HG03520 (cell line): ENCODE results near the gene PLXNA2.

Source experiments
- ATAC-seq: cut with Tn5 transposase; IDR thresholded peaks from one replicate; pipeline ENCODE4 v1.9.1; 2021; ENCODE audit warnings: mild to moderate bottlenecking, moderate library complexity; ENCODE audit not compliant: unreplicated experiment

PLXNA2 gene

DNA sequence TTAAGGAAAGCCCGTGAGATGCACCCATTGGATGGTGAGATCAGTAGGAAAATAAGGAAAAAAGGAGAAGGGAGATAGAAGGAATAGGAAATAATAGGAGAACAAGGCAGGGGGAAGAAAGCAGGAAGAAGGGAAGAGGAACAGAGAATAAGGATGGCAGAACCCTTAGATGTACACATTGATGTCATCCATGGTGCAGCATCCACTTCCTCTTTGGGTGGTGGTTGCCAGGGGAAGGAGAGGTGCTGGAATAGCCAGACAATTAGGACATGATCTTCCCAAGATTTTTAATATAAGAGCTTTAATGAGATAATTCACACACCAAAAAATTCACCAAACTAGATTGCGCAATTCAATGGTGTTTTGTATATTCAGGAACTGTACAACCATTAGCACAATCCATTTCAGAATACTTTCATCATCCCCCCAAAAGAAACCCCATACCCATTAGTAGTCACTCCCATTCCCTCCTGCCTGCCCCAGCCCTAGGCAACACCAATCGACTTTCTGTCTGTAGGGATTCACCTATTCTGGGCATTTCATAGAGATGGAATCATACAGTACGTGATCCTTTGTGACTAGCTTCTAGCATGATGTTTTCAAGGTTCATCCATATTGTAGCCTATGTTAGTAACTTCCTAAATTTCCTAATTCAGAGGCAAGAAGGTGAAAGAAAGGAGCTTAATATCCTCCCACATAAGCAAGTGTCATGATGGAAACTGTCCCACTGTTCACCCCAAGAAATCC is 121.4 kb downstream of the PLXNA2 start:
- no peak for ATAC-seq

DNA sequence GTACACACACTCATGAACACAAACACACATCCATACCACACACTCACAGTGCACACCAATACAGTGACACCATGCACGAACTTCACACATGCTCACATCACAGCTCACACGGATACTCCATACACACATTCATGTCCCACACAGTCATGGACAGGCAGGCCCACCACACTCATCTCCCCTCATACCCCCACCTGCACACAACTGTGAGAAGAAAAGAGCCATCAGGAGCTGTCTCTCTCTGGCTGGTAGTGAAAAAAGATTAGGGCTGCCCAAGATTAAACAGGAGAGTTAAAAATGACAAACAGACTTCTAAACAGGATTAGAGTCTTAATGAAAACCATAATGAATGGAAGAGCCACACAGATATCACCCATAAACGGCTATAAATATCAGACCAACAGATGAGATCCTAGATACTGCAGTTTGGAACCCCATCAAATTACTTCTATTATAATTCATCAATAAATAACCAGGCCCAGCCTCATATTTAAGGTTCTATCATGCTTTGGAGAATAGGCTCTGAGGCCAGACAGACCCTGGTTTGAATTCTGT is 122.3 kb downstream of the PLXNA2 start:
- no peak for ATAC-seq

DNA sequence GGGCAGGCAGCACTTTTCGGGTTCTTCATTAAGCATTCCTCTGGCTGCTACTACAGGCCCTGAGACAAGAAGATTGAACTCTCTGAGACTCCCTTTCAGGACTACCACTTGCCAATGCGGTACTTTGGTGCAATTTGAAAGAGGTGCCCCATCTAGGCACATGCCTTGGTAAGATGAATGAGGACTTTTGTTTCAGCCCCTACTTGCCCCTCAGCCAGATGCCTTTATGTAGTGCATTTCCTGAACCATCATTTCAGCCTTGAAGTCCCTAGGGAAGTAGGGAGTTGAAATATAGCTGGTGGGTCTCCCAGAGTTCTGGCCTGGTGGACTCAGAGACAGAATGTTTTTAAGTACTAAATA is 123.8 kb downstream of the PLXNA2 start:
- ATAC-seq = no peak

DNA sequence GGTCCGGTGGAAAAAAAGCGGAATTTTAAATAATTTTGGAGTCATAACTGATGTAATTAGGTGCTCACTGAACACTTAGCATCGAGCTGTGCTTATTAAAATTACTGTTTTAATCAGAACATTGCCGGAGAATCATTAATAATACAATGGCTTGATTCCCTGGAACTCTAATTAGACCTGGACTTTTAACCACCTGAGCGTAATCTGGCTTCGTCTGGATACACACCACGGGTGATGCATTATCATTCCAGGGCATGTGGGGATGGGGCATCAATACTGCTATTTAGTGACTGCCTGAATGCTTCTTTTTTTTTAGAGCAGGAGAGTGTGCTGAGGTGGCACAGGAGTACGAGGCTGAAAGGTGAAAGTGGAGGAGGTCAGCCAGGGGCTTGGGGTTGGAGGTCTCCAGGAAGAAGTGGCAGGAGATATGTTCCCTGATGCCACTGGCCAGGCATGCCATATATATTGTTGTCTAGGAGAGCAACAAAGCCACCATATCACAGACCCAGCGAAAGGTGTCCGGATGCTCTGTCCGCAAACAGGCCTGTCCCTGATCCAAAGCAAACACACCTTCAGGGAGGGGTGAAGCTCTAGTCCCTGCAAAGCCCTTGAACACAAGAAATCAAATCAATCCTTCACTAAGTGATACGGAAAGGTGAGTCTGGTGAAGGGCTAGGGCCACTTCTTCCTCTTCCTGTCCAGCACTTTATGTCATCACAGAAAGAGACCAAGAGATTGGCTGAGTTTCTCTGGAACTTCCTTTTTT is 125.2 kb downstream of the PLXNA2 start:
- ATAC-seq = no peak

DNA sequence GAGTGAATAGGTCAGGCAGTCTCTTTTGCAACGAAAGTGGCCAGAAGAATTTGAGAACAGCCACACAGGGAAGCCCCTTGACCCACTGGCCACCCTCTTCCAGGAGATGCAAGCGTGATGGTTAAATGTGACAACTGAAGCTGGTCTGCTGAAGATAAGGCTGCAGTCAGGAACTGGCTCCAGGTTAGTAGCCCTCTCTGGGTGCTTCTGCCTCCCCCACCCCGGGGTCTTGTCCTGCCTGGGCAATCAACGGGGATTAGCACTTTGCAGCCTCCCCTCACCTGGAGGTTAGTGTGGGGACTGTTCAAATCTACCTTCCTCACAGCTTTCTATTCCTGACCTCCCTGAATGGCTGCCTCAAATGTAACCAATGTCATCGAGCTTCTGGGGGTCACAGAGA is 125.9 kb downstream of the PLXNA2 start:
- ATAC-seq = no peak

DNA sequence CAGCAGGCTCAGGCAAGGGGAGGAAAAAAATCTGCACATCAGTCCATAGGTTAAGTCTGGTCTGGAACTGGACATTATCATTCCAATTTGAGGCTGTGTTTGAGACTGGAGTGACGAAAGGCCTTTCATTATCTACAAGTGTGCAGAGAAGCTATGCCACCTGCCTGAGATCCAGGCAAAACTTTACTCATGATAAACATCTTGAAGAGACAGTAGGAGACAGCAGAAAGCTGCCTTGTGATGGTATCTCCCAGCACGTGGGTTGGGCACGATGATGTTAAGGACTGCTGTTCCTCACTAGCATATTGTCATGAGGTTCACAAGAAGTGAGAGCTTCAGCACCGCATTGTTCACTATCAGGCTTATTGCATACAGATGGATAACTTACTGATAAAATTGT is 126.4 kb downstream of the PLXNA2 start:
- ATAC-seq = no peak

DNA sequence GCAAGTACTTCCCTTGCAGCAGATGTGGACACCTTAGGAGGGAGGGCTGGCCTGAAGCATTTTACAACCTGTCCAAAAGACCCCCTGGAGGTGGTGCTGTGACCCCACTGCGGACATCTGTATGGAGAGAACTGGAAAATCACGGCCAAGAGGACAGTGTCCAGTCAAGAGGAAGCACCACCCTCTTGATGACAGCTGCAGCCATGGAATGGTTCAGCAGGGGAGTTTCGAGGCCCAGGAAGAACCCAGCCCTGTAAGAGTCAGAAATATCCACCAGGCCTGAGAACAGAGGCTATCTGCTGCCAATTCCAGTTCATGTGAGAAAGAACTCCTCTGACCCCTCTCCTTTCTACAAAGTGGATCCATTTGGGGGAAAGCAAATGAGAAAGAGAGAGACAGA is 126.8 kb downstream of the PLXNA2 start:
- ATAC-seq = no peak

DNA sequence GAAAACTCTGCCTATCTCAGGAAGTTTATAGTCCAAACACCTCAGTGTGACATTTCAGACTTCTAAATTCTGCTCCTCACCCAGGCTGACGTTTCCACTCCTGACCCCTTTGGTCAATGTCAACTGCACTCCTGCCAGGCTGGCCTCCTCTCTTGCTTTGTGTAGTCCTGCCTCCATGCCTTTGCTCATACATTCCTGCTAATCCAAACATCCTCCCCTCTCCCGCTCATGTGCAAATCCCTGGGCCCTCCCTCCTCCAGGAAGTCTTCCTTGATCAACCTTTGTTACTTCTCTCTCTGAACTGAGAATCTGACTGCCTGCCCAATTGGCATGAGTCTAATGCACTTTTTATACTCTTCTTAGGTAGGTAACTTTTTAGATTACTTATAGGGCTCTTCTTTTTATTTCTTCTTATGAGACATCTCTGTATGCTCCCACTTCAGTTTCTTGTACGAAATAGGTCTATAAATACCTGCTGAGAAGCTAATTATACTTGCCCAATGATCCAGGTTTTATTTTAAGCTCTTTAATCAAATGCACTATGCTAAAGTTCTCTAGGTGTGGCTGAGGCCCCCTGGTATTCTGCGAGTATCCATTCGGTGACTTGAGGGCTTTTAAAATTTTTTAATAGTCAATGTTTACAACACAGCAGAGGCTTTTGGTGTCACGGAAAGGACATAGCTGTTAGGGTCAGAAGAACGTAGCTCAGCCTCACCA is 128.1 kb downstream of the PLXNA2 start:
- ATAC-seq = no peak

DNA sequence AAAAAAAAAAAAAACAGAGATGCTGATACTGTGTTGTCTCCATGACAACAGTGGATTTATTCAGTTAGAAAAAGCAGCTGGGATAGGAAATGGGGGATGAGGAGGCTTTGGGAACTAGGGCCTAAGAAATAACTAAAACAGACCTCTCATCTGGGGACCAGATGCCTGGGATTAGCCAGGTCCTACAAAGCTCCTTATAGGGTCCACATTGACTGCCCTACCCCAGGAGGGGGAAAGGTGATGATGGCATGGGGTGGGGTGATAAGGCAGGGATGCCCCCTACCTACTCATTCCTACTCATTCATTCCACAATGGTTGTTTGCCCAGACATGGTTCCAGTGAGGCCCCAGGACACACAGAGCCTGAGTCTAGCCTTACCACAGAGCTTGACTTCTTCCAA is 131.2 kb downstream of the PLXNA2 start:
- ATAC-seq = no peak

DNA sequence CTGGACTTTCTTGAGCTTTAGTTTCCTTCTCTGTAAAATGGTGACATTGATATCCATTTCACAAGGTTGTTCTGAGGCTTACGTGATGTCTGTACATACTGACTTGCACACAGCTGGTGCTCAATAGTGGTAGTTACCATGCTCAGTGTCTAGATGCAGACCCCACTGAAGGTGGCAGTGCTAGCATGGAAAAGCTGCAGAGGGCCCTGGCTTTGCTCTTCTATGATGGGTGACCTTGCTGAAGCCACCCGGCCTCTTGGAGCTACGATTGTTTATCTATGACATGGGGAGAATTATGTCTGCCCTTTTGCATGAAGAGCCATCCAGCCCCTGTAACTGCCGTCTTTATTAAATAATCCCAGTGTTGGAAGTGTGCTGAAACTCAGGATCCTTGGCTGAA is 131.8 kb downstream of the PLXNA2 start:
- no peak for ATAC-seq

DNA sequence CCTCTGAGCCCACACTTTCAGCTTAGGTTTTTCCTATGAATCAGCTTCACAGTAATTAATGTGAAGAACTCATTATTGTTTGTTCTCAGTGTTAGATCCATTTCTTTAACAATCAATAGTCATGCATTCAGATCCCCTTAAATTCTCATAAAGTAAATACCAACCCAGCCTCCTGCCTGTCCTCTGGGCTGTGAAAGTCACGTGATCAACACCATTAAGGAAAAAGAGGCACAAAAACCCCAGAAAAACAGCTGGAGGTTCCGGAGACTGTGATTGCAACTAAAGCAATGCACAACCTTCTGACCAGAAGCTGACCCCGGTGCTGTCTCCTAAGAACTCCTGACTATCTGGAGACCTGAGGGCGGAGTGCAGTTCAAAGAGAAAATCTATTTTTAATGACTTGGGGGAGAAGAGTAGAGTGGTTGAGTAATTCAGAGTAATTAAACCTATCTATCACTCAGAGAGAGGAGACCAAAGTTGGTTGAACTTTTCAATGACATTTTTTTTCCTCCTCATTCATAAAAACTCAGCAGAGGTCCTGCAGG is 132.5 kb downstream of the PLXNA2 start:
- ATAC-seq = no peak

DNA sequence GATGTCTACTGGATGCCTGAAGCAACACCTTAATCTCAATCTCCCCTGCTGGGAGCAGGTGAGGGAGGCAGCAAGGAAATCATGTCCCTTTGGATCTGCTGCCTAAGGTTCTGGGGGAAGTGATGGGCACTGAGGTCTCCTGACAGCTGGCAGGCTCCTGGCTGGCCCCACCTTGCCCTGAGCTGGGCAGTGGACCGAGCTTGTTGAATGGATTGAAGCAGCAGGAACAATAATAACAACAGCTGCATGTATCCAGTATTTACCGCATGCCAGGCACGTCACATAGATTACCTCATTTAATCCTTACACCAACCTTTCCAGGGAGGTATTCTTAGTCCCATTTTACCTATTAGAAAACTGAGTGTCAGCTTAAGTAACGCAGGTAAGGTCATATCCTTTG is 133.9 kb downstream of the PLXNA2 start:
- no peak for ATAC-seq

DNA sequence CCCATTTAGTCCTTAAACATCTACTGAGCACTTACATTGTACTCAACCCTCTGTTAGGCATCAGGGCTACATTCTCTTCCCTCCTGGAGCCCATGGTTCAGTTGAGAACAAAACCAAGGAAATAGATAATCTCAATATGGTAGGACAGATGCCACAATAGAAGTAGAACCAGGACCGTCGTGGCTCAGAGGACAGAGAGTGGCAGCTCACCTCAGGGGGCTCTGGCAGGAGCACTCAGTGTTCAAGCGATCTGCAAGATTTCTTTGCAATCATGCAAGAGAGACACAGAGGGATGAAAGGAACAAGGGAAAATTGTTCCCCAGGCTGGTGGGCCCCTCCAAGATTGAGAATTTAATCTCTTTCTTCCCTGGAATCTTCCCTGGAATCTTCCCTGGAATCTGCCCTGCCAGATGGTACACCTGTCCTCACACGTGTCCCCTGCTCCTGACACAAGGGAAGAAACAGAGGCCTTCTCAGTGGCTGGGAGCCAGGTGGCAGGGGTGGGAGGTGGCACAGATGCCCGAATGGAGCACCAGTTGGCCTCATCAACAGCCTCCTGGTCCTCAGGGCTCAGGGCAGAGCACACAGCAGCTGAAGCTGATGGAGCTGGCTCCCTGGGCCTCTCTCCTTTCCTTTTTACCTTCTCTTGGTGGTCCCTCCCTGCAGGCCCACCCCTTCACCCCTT is 135.4 kb downstream of the PLXNA2 start:
- ATAC-seq = no peak

DNA sequence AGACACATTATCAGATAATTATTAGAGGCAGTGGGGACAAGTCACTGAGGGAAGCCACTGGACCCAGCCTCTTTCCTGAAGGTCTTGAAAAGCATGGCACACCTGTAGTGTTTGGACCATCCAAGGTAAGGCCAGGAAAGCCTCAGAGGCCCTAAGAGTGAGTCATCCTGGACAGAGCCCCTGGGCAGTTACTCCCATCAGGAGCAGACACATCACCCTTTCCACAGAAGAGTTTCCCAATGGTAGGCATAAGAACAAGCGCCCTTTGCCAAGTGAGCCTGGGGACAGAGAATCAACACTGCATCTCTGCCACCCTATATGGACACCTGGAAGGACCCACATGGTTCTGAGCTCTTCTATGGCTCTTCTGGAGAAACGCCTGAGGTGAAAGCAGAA is 136.0 kb downstream of the PLXNA2 start:
- no peak for ATAC-seq

DNA sequence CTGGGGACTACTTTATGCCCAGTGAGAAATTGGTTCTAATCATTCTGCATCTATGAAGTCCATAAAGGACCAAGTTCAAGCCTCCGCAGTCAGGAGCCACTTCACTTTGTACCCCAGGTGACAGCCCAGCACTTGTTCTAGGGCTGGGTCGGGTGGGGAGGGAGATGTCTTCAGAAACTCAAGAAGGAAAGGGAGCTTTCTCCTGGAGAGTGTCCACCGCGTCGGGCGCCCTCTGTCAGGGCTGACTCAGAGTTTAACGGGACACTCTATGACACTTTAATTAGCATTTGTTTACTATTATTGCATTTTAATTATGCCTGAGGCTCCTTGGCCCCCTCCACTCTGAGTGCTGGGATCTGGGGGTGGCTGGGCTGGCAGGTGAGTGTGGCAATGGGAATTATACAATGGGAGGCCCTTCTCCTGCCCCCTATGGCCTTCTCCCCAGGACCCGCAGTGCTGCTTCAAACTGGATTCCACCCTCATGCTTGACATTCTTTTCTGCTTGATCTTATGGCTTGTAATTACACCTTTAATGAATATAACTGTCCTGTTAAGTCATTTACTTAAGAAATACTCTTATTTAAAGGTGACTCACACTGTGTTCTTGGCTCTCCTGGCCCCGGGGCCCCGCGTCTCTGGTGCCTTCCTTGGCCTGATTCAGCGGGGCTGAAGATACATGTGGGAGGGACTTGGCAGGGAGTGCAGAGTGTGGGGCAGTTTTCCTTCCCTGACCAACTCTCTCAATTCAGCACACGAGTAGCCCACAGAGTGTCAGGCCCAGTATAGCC is 136.6 kb downstream of the PLXNA2 start:
- no peak for ATAC-seq

DNA sequence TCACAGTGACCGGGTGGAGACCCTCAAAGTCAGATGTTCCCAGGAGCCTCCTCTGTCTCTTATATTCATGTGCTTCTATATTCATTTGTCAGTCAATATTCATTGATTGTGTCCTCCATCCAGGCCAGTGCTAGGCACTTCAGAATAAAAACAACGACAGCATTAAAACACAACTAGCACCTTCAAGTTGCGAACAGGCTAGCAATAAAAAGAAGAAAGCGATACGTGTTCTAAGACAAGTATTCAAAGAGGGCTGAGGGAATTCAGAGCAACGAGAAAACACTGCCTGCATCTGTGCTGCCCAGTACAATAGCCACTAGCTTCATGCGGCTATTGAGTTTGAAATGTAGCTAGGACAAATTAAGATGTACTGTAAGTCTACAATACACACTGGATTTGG is 138.0 kb downstream of the PLXNA2 start:
- no peak for ATAC-seq

DNA sequence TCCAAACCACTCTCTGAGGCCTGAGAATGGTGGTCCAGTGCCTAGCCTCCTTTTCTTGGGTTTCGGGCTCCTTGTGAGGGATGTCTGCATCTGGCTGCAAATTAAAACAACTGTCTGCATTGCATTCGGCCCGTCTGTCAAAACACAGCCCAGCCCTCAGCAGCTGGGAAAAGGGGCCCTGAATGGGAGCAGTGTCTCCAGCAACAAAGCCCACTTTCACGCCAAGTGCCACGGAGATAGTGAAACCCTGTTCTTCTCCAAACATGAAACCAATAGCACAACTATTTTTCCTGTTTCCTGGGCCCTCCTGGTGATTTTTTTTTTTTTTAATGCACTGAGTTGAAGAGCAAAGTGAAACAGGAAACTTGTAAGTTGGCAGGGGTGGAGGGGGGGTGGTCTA is 138.4 kb downstream of the PLXNA2 start:
- ATAC-seq = no peak

DNA sequence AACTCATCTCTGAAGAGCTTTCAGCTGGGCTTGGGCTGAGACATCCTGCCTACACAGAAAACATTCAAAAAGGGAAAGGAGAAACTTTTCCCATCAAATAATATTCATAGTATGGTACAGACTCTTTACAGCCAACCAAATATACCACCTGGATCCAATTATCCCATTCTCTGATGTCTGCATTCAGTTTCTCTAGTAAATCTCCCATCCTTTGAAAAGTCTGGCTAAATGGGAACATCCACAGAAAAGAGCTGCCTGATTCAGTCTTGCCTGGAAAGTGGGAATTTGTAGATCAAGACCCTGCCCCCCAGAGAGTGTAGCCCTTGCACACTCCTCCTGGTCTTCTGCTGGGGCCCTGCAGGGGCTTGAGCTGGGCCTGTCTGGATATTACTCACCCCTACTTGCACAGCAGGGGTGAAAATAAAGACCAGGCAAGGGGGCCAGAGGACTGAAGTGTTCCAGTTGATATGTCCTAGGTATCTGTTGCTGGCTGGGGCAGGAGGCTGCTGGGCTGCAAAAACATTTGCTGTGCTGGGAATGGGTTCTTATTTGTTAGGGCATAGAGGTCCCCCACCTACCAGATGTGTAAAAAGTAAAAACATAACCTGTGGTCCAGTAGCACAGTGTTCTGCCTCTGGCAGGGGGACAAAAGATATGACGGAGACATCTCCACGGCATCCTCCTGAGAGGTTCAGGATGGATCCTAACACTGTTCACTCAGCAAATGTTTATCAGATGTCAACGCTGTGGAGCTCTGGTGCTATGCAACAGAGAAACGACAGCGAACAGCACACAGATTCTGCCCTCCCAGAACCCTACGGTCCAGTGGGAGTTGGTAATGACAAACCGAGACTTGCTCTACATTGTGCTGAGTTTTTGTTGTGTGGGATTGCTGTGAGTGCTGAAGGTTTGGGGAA is 140.3 kb downstream of the PLXNA2 start:
- ATAC-seq = no peak
